CD4-positive, alpha-beta T cell (primary cell): ENCODE measurements around the gene CD4. TPM values are rescaled to one million over a fixed set of nuclear protein-coding genes. Genes with fewer than 3 reads are reported as not detected.

ENCODE experiments used
- ATAC-seq: fragments of 200-7000 bp; cut with Tn5 transposase; one replicate; pipeline ENCODE4 v1.10.0; 2022; ENCODE audit warnings: mild to moderate bottlenecking; ENCODE audit not compliant: poor library complexity
- CTCF ChIA-PET: fragments of 350-600 bp; sonication (Branson Sonifier 250); formaldehyde crosslinking; loops from one replicate; lab custom pipeline; 2021; ENCODE audit warnings: antibody characterized with exemption, inconsistent platforms; lab: Charles Lee
- POLR2A ChIA-PET: fragments of 350-600 bp; sonication (Branson Sonifier 250); formaldehyde crosslinking; loops from one replicate; lab custom pipeline; 2021; ENCODE audit warnings: antibody characterized with exemption, inconsistent platforms; lab: Charles Lee
- DNase-seq, 14 experiments: peaks; one replicate each; pipeline ENCODE4 v3.0.0-alpha.2; 2013 to 2020; ENCODE audit warnings: mixed read lengths in 2 of 14
- H3K27ac ChIP-seq, 2 donors: one replicate each; pipeline versions ENCODE4 v1.5.1 to v1.7.0; 2013; ENCODE audit warnings: low read length in 2 of 2, low read depth in 1 of 2, mild to moderate bottlenecking in 1 of 2
- H3K27me3 ChIP-seq, 2 experiments: 1 replicate in 1 of 2; 2 replicates in 1 of 2; pipeline versions ENCODE4 v1.6.1 to v1.7.0; 2013; ENCODE audit warnings: low read length in 2 of 2, control low read depth in 1 of 2, mild to moderate bottlenecking in 1 of 2, moderate library complexity in 1 of 2; ENCODE audit not compliant: insufficient read depth in 2 of 2, control insufficient read depth in 1 of 2
- H3K36me3 ChIP-seq: one replicate; pipeline ENCODE4 v1.6.1; 2013; ENCODE audit warnings: low read length, control low read depth; ENCODE audit not compliant: insufficient read depth
- H3K4me1 ChIP-seq: one replicate; pipeline ENCODE4 v1.6.1; 2013; ENCODE audit warnings: low read length, control low read depth; ENCODE audit not compliant: insufficient read depth
- H3K4me3 ChIP-seq: one replicate; pipeline ENCODE4 v1.5.1; 2013; ENCODE audit warnings: mild to moderate bottlenecking, low read length, moderate library complexity
- H3K9me3 ChIP-seq, 2 experiments: 1 replicate in 1 of 2; 2 replicates in 1 of 2; pipeline versions ENCODE4 v1.6.1 to v1.7.0; 2013; ENCODE audit warnings: low read length in 2 of 2, mild to moderate bottlenecking in 2 of 2, control low read depth in 1 of 2, moderate library complexity in 1 of 2; ENCODE audit not compliant: control insufficient read depth in 1 of 2, insufficient read depth in 1 of 2
- H3K27ac Mint-ChIP-seq: one replicate; pipeline ENCODE4 v1.8.0; 2020; ENCODE audit warnings: mixed read lengths
- H3K27me3 Mint-ChIP-seq: one replicate; pipeline ENCODE4 v1.8.0; 2021; ENCODE audit warnings: mixed read lengths
- H3K36me3 Mint-ChIP-seq: one replicate; pipeline ENCODE4 v1.8.0; 2021; ENCODE audit warnings: low read depth, mixed read lengths
- H3K4me1 Mint-ChIP-seq: one replicate; pipeline ENCODE4 v1.8.0; 2021; ENCODE audit warnings: low read depth, mixed read lengths
- H3K4me3 Mint-ChIP-seq: one replicate; pipeline ENCODE4 v1.8.0; 2020; ENCODE audit warnings: mild to moderate bottlenecking, mixed read lengths
- H3K9me3 Mint-ChIP-seq: one replicate; pipeline ENCODE4 v1.8.0; 2020; ENCODE audit warnings: mixed read lengths
- CTCF ChIP-seq: fragments of 200-600 bp; IDR thresholded peaks from one replicate; pipeline ENCODE4 v1.8.0; 2022; ENCODE audit warnings: antibody characterized with exemption, mild to moderate bottlenecking
- intact Hi-C, 2 experiments: fragments of 100-400 bp; cut with DNase I in 1 of 2; cut with micrococcal nuclease in 1 of 2; formaldehyde crosslinking; loops; one replicate each; pipeline versions ENCODE4 v1.15.1 to v1.9.0; 2023 to 2025; cut with DNase I, micrococcal nuclease
- total RNA-seq, 174 experiments: library from RNA in 2 of 174; stranded (reverse) in 2 of 174; gene quantifications; one replicate each; pipeline ENCODE4 v1.2.3 and lab custom pipeline; 2021 to 2026

CD4 gene
- total RNA-seq, 2 experiments from 2014 or later, result 134 to 136 TPM

GRCh38 chr12:6825398-6826124, 36.2 kb downstream of the CD4 start:
- Histone ChIP-seq H3K9me3 (peaks cover 0 to 6% of the 10 kb centered on the region in 2 experiments), H3K4me1 (peaks cover 51% of the 10 kb centered on the region), H3K27ac (no peak overlapping the region), H3K4me3 (no peak overlapping the region), H3K27me3 (peaks cover 19 to 29% of the 10 kb centered on the region in 2 experiments), H3K36me3 (no peaks in the 10 kb centered on the region)
- peak; percentile 71 to 90 (median 80) for DNase-seq
- peak; percentile 94 for TF ChIP-seq CTCF
- Mint-ChIP-seq H3K9me3 (no peaks in the 10 kb centered on the region), H3K4me3 (peak overlapping the region; percentile 5), H3K36me3 (peaks cover 8% of the 10 kb centered on the region), H3K4me1 (peaks cover 26% of the 10 kb centered on the region), H3K27me3 (peaks cover 32% of the 10 kb centered on the region), H3K27ac (no peak overlapping the region)
- peak; percentile 65 for ATAC-seq
- intact Hi-C loops, result loop anchor here (1.0 to 5.0 kb wide), 7 partner anchors 38 to 263 kb away; partner anchors contain the start of genes CD4 (in 1 of the 2) and MLF2 (in 1 of the 2)
- CTCF ChIA-PET, result interaction anchor here (0.7 to 1.8 kb wide), 6 partner anchors 33 to 73 kb away, joined by 3 to 8 read pairs (median 3); partner anchors contain the start of genes MLF2 and PTMS
- POLR2A ChIA-PET, result interaction anchor here (0.6 to 8.0 kb wide), 4 partner anchors 10 to 287 kb away, joined by 3 to 57 read pairs (median 4); partner anchors contain the start of gene MLF2

- peak overlapping the region; percentile 4 for H3K4me3 Mint-ChIP-seq
Observed at GRCh38 chr12:6826125-6826733, 36.9 kb downstream of the CD4 start.

More at GRCh38 chr12:6826125-6826733, 36.9 kb downstream of the CD4 start:
- no peak for DNase-seq
- Histone ChIP-seq H3K27me3 (peaks cover 19 to 29% of the 10 kb centered on the region in 2 experiments), H3K36me3 (no peaks in the 10 kb centered on the region), H3K4me3 (no peak overlapping the region), H3K27ac (no peak overlapping the region), H3K4me1 (peaks cover 44% of the 10 kb centered on the region), H3K9me3 (peaks cover 0 to 6% of the 10 kb centered on the region in 2 experiments)
- ATAC-seq, result no peak
- intact Hi-C loops, result loop anchor here in 1 of 2 experiments (5.0 kb wide), 2 partner anchors 39 to 264 kb away; partner anchors contain the start of gene CD4
- ChIA-PET POLR2A (interaction anchor here (1.5 to 8.0 kb wide), 2 partner anchors 15 to 73 kb away, joined by 4 to 57 read pairs; partner anchors contain the start of gene MLF2), CTCF (interaction anchor here (0.7 to 1.2 kb wide), 5 partner anchors 34 to 73 kb away, joined by 3 to 5 read pairs (median 3); partner anchors contain the start of genes MLF2 and PTMS)
- Mint-ChIP-seq H3K9me3 (no peaks in the 10 kb centered on the region), H3K36me3 (peaks cover 1% of the 10 kb centered on the region), H3K4me1 (peaks cover 19% of the 10 kb centered on the region), H3K27ac (no peak overlapping the region), H3K27me3 (peaks cover 32% of the 10 kb centered on the region)
- TF ChIP-seq CTCF, result no peak
